SK-N-SH treated with all-trans-retinoic acid at 6 μM for 48 hours (cell line): ENCODE measurements around the gene DOCK2.

Source experiments
- ATAC-seq: fragments of 200-7000 bp; cut with Tn5 transposase; 3 replicates; pipeline ENCODE4 v1.9.1; 2020; ENCODE audit warnings: mild to moderate bottlenecking, moderate library complexity
- ARNTL ChIP-seq: fragments of 450-650 bp; formaldehyde crosslinking; IDR thresholded peaks from 2 replicates; pipeline ENCODE4 v1.5.0; 2020; ENCODE audit warnings: low read depth, mild to moderate bottlenecking, moderate library complexity, borderline replicate concordance
- BACH2 ChIP-seq: fragments of 250-450 bp; sonication (Bioruptor Pico); IDR thresholded peaks from 2 replicates; pipeline ENCODE4 v1.9.0; 2021; ENCODE audit warnings: mild to moderate bottlenecking, borderline replicate concordance
- CSDC2 ChIP-seq: fragments of 250-450 bp; sonication (Bioruptor Pico); IDR thresholded peaks from 2 replicates; pipeline ENCODE4 v1.5.0; 2020; ENCODE audit warnings: mild to moderate bottlenecking, moderate library complexity
- ESRRG ChIP-seq: fragments of 250-450 bp; sonication (Bioruptor Pico); IDR thresholded peaks from 2 replicates; pipeline ENCODE4 v1.6.1; 2021; ENCODE audit warnings: mild to moderate bottlenecking
- ISL1 ChIP-seq: fragments of 250-450 bp; sonication (Bioruptor Pico); IDR thresholded peaks from 2 replicates; pipeline ENCODE4 v2.1.2; 2022; ENCODE audit warnings: mild to moderate bottlenecking, moderate library complexity
- OSR1 ChIP-seq: fragments of 250-450 bp; sonication (Bioruptor Pico); IDR thresholded peaks from 2 replicates; pipeline ENCODE4 v1.8.0; 2022; ENCODE audit warnings: moderate library complexity, mild to moderate bottlenecking, inconsistent platforms
- PPARA ChIP-seq: fragments of 250-450 bp; sonication (Bioruptor Pico); IDR thresholded peaks from 2 replicates; pipeline ENCODE4 v1.5.0; 2020; ENCODE audit warnings: mild to moderate bottlenecking, borderline replicate concordance
- RARB ChIP-seq: fragments of 250-450 bp; sonication (Bioruptor Pico); IDR thresholded peaks from 2 replicates; pipeline ENCODE4 v1.8.0; 2021; ENCODE audit warnings: mild to moderate bottlenecking, moderate library complexity
- SNAI2 ChIP-seq: fragments of 250-450 bp; sonication (Bioruptor Pico); IDR thresholded peaks from 2 replicates; pipeline ENCODE4 v1.5.0; 2020; ENCODE audit warnings: mild to moderate bottlenecking, moderate library complexity
- TCF4 ChIP-seq: fragments of 250-450 bp; sonication (Bioruptor Pico); IDR thresholded peaks from 2 replicates; pipeline ENCODE4 v1.8.0; 2021; ENCODE audit warnings: mild to moderate bottlenecking, moderate library complexity, borderline replicate concordance
- TOX ChIP-seq: fragments of 250-450 bp; sonication (Bioruptor Pico); IDR thresholded peaks from 2 replicates; pipeline ENCODE4 v1.8.0; 2021; ENCODE audit warnings: mild to moderate bottlenecking, moderate library complexity, borderline replicate concordance
- ZC3H10 ChIP-seq: fragments of 250-450 bp; sonication (Bioruptor Pico); IDR thresholded peaks from 2 replicates; pipeline ENCODE4 v1.5.1; 2021; ENCODE audit warnings: mild to moderate bottlenecking, moderate library complexity
- ZFP30 ChIP-seq: fragments of 450-650 bp; formaldehyde crosslinking; IDR thresholded peaks from 2 replicates; pipeline ENCODE4 v1.5.0; 2022; ENCODE audit warnings: mild to moderate bottlenecking, moderate library complexity
- ZNF565 ChIP-seq: fragments of 450-650 bp; formaldehyde crosslinking; conservative IDR thresholded peaks from 2 replicates; pipeline ENCODE4 v1.5.0; 2020; ENCODE audit warnings: low read depth, mild to moderate bottlenecking, moderate library complexity
- ZNF70 ChIP-seq: fragments of 450-650 bp; formaldehyde crosslinking; IDR thresholded peaks from 2 replicates; pipeline ENCODE4 v1.5.0; 2020; ENCODE audit warnings: mild to moderate bottlenecking, moderate library complexity
- TF ChIP-seq, protein P1 (sequence below): fragments of 250-450 bp; sonication (Bioruptor Pico); IDR thresholded peaks from 2 replicates; pipeline ENCODE4 v1.5.0; 2020; ENCODE audit warnings: mild to moderate bottlenecking, moderate library complexity
- TF ChIP-seq, protein P2 (sequence below): fragments of 250-450 bp; sonication (Bioruptor Pico); IDR thresholded peaks from 2 replicates; pipeline ENCODE4 v1.5.1; 2021; ENCODE audit warnings: mild to moderate bottlenecking, moderate library complexity
- TF ChIP-seq, protein P3 (sequence below): fragments of 250-450 bp; sonication (Bioruptor Pico); IDR thresholded peaks from 2 replicates; pipeline ENCODE4 v1.5.1; 2020; ENCODE audit warnings: low read depth, mild to moderate bottlenecking, moderate library complexity
- TF ChIP-seq, protein P4 (sequence below): fragments of 250-450 bp; sonication (Bioruptor Pico); IDR thresholded peaks from 2 replicates; pipeline ENCODE4 v1.8.0; 2020; ENCODE audit warnings: mild to moderate bottlenecking, moderate library complexity, borderline replicate concordance

Gene DOCK2

DNA sequence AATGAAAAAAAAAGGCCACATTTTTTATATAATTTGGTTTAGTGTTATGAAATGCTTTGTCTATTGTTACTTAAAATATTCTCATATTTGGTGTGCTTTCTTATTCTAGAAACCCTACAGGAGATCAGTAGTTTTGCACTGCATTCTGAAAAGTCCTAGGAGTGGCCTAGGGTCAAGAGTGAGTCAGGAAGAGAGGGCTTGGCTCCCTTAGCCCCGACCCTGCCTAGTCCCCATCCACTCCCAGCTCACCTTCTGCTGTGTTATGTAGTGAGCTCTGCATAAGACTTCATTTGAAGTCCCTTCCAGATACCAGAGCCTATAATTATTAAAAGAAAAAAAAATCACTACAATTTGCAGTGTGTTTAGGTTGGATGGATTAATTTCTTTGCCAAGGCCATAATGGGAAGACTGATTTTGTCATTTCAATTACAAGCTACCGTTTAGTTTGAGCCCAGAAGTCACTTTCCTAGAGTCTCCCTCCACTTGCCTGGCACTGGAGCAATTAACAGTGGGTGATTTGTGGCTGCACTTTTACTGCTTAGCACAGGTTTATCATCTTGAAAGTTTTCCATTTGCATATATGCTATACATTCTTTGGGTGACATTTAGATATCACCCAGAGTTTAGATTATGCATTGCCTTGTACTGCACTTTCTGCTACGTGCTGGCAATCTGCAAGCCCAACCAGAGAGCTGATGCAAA is 199.9 kb downstream of the DOCK2 start:
- no peak for TF ChIP-seq BACH2 (CRISPR knock-in tag)
- no peak for TF ChIP-seq ISL1 (CRISPR knock-in tag)
- TF ChIP-seq, protein P1, sequence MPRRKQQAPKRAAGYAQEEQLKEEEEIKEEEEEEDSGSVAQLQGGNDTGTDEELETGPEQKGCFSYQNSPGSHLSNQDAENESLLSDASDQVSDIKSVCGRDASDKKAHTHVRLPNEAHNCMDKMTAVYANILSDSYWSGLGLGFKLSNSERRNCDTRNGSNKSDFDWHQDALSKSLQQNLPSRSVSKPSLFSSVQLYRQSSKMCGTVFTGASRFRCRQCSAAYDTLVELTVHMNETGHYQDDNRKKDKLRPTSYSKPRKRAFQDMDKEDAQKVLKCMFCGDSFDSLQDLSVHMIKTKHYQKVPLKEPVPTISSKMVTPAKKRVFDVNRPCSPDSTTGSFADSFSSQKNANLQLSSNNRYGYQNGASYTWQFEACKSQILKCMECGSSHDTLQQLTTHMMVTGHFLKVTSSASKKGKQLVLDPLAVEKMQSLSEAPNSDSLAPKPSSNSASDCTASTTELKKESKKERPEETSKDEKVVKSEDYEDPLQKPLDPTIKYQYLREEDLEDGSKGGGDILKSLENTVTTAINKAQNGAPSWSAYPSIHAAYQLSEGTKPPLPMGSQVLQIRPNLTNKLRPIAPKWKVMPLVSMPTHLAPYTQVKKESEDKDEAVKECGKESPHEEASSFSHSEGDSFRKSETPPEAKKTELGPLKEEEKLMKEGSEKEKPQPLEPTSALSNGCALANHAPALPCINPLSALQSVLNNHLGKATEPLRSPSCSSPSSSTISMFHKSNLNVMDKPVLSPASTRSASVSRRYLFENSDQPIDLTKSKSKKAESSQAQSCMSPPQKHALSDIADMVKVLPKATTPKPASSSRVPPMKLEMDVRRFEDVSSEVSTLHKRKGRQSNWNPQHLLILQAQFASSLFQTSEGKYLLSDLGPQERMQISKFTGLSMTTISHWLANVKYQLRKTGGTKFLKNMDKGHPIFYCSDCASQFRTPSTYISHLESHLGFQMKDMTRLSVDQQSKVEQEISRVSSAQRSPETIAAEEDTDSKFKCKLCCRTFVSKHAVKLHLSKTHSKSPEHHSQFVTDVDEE = no peak
- peak; percentile 50 for ATAC-seq

DNA sequence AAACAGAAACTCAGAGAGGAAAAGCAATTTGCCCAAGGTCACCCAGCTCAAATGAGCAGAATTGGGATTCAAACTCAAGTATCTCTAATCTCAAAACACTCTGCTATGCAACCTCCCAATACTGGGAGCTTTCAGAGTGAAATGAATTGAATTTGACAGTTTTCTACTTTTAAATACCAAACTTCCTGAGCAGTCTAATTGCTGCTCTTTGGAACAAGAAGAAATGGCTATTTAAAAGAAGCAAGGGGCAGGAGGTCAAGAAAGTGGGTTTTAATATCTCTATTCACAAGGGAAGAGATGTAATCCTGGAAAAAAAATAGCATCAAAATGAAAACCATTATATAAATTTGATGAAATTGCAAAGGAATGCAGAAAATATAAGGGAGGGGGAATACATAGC is 200.6 kb downstream of the DOCK2 start:
- peak; percentile 86 for ATAC-seq
- TF ChIP-seq, protein P1 = no peak
- TF ChIP-seq ISL1 (CRISPR knock-in tag) (no peak), ESRRG (CRISPR knock-in tag) (no peak), TCF4 (CRISPR knock-in tag) (no peak), SNAI2 (CRISPR knock-in tag) (no peak), PPARA (CRISPR knock-in tag) (no peak), RARB (no peak)
- TF ChIP-seq, protein P2, sequence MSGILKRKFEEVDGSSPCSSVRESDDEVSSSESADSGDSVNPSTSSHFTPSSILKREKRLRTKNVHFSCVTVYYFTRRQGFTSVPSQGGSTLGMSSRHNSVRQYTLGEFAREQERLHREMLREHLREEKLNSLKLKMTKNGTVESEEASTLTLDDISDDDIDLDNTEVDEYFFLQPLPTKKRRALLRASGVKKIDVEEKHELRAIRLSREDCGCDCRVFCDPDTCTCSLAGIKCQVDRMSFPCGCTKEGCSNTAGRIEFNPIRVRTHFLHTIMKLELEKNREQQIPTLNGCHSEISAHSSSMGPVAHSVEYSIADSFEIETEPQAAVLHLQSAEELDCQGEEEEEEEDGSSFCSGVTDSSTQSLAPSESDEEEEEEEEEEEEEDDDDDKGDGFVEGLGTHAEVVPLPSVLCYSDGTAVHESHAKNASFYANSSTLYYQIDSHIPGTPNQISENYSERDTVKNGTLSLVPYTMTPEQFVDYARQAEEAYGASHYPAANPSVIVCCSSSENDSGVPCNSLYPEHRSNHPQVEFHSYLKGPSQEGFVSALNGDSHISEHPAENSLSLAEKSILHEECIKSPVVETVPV (CRISPR knock-in tag) = no peak

DNA sequence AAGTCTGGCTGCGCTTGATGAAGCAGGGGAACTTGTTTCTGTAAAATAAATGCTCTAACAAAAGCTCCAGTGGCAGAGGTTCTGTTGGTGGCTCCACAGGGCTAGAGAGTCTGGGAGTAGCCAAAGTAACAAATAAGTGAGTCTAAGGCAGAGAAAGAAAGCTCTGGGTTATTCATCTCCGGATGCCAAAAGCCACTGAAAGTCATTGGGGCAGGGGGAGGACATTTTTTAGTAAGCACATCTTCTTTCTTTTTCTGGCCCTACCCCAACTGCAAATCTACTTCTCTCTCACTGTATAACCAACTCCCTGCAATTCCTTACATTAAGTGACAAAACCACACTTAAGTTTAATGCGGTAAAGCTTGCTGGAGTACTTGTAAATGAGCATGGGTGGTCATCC is 201.6 kb downstream of the DOCK2 start:
- TF ChIP-seq RARB (no peak), SNAI2 (CRISPR knock-in tag) (no peak), TOX (no peak), CSDC2 (no peak), PPARA (CRISPR knock-in tag) (no peak), ZNF565 (no peak), ZC3H10 (CRISPR knock-in tag) (no peak), ZNF70 (CRISPR knock-in tag) (no peak), OSR1 (CRISPR knock-in tag) (no peak), ISL1 (CRISPR knock-in tag) (no peak), ZFP30 (CRISPR knock-in tag) (no peak), ARNTL (CRISPR knock-in tag) (no peak)
- TF ChIP-seq, protein P3, sequence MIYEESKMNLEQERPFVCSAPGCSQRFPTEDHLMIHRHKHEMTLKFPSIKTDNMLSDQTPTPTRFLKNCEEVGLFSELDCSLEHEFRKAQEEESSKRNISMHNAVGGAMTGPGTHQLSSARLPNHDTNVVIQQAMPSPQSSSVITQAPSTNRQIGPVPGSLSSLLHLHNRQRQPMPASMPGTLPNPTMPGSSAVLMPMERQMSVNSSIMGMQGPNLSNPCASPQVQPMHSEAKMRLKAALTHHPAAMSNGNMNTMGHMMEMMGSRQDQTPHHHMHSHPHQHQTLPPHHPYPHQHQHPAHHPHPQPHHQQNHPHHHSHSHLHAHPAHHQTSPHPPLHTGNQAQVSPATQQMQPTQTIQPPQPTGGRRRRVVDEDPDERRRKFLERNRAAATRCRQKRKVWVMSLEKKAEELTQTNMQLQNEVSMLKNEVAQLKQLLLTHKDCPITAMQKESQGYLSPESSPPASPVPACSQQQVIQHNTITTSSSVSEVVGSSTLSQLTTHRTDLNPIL (CRISPR knock-in tag) = no peak
- TF ChIP-seq, protein P4, sequence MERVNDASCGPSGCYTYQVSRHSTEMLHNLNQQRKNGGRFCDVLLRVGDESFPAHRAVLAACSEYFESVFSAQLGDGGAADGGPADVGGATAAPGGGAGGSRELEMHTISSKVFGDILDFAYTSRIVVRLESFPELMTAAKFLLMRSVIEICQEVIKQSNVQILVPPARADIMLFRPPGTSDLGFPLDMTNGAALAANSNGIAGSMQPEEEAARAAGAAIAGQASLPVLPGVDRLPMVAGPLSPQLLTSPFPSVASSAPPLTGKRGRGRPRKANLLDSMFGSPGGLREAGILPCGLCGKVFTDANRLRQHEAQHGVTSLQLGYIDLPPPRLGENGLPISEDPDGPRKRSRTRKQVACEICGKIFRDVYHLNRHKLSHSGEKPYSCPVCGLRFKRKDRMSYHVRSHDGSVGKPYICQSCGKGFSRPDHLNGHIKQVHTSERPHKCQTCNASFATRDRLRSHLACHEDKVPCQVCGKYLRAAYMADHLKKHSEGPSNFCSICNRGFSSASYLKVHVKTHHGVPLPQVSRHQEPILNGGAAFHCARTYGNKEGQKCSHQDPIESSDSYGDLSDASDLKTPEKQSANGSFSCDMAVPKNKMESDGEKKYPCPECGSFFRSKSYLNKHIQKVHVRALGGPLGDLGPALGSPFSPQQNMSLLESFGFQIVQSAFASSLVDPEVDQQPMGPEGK (CRISPR knock-in tag) = no peak
- ATAC-seq = no peak; the same call in 2 of the 3 replicates
